Left ventricle myocardium inferior (tissue), 1 donor: ENCODE data around the gene FAM174C. TPM values are rescaled to one million over a fixed set of nuclear protein-coding genes. Genes with fewer than 3 reads are reported as not detected.
"Not testable (repeated sequence)": the region's sequence is repeated elsewhere in the genome, so short reads cannot be mapped to it uniquely, and the experiment has no call there.

ENCODE experiments used
- DNase-seq: peaks from one replicate; pipeline ENCODE4 v3.0.0-alpha.2; 2020
- H3K27ac ChIP-seq: fragments of 200-600 bp; replicated peaks from 2 replicates; pipeline ENCODE4 v1.8.0; 2021
- H3K27me3 ChIP-seq: fragments of 200-600 bp; 2 replicates; pipeline ENCODE4 v1.8.0; 2021; ENCODE audit warnings: low read depth
- H3K36me3 ChIP-seq: fragments of 200-600 bp; 2 replicates; pipeline ENCODE4 v1.8.0; 2021
- H3K4me1 ChIP-seq: fragments of 200-600 bp; 2 replicates; pipeline ENCODE4 v1.8.0; 2021
- H3K4me3 ChIP-seq: fragments of 200-600 bp; 2 replicates; pipeline ENCODE4 v1.8.0; 2021; ENCODE audit warnings: mild to moderate bottlenecking, moderate library complexity
- H3K9me3 ChIP-seq: fragments of 200-600 bp; replicated peaks from 2 replicates; pipeline ENCODE4 v1.8.0; 2021
- intact Hi-C: fragments of 100-400 bp; cut with micrococcal nuclease; formaldehyde crosslinking; loops from one replicate; pipeline ENCODE4 v1.11.0; 2022
- total RNA-seq: library from RNA; stranded (reverse); fragmentation: NEBNext Ultra II Directional; extraction: Animal tissue kit (Norgen Biotek cat#: 25700); gene quantifications from one replicate; pipeline ENCODE4 v1.2.1, GENCODE V29; 2021
- TF ChIP-seq, protein P1 (sequence below): fragments of 200-600 bp; IDR thresholded peaks from 2 replicates; pipeline ENCODE4 v1.8.0; 2021; ENCODE audit warnings: antibody characterized with exemption, mild to moderate bottlenecking, borderline replicate concordance
- donor health status: DM: no; HTN: yes; CAD: no; lungs with severe emphysema.

FAM174C gene
- total RNA-seq, 1 donor from 2014 or later: 12.4 TPM

DNA sequence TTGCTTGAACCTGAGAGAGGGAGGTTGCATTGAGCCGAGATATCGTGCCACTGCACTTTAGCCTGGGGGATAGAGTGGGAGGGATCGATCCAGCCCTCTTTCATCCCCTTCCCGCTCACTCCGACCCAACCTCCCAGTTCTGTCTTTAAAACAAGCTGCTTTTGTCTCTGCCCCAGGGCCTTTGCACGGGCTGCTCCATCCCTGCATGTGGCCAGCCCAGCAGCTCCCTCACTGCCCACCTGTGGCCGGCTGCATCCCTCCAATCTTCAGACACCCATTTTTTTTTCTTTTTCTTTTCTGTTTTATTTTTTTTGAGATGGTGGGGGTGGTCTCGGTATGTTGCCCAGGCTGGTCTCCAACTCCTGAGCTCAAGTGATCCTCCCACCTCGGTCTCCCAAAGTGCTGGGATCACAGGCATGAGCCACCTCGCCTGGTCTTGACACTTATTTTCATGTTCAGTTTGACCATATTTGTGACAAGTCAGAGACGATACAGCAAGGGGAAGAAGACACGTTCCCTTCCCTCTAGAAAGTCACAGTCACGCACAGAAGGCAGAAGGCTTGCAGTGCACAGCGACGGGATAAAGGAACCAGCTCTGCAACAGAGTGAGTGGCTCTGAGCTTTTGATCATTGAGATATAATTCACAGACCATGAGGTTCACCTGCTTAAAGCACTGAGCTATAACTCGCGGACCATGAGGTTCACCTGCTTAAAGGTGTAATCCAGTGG, 42.1 kb downstream of the FAM174C start:
- intact Hi-C loops: no loop called here
- H3K27me3 ChIP-seq: peaks cover 98% of the 10 kb centered on the region
- no peaks in the 10 kb centered on the region for H3K9me3 ChIP-seq
- no peak for DNase-seq
- H3K27ac ChIP-seq: no peak overlapping the region
- peaks cover 10% of the 10 kb centered on the region for H3K4me1 ChIP-seq
- H3K4me3 ChIP-seq: no peak overlapping the region
- TF ChIP-seq, protein P1, sequence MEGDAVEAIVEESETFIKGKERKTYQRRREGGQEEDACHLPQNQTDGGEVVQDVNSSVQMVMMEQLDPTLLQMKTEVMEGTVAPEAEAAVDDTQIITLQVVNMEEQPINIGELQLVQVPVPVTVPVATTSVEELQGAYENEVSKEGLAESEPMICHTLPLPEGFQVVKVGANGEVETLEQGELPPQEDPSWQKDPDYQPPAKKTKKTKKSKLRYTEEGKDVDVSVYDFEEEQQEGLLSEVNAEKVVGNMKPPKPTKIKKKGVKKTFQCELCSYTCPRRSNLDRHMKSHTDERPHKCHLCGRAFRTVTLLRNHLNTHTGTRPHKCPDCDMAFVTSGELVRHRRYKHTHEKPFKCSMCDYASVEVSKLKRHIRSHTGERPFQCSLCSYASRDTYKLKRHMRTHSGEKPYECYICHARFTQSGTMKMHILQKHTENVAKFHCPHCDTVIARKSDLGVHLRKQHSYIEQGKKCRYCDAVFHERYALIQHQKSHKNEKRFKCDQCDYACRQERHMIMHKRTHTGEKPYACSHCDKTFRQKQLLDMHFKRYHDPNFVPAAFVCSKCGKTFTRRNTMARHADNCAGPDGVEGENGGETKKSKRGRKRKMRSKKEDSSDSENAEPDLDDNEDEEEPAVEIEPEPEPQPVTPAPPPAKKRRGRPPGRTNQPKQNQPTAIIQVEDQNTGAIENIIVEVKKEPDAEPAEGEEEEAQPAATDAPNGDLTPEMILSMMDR: no peak
- H3K36me3 ChIP-seq: no peaks in the 10 kb centered on the region

DNA sequence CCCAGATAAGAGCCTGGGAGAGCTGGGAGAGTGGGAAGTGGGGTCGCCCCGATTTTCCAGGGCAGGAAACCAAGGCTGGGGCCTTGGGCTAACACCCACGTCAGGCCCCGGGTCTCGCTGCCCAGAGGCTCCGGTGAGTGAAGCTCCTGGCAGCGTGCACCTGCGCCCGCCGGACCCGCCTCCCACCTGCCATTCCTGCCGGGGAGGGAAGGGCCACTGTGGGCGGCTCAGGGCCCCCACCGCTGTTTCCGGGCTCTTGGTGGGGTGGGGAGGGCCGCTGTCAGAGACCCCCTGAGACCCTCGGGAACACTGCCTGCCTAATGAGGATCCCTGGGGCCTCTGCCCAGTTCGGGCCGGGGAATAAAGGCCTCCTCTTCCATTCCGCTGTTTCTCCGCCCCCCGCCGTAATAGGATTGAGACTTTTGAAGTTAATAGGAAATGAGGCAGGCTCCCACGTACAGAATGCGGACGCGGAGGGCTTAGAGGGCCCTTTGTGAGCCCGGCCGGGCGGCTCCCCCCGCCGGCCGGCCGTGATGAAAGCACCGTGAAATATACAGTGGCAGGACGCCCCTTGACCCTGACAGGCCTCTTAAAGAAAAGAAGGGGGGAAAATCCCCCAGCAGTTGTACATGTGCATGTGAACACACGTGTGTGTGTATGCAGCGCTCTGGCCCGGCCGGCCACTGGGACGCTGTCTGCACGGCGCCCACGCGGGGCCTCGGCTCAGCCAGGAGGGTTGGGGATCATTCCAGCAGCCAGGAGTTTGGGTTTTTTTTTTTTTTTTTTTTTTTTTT, 43.5 kb downstream of the FAM174C start:
- peaks cover 98% of the 10 kb centered on the region for H3K27me3 ChIP-seq
- H3K27ac ChIP-seq: no peak overlapping the region
- no peak overlapping the region for H3K4me3 ChIP-seq
- intact Hi-C loops: no loop called here
- DNase-seq: no peak
- TF ChIP-seq, protein P1: no peak
- no peaks in the 10 kb centered on the region for H3K36me3 ChIP-seq
- no peaks in the 10 kb centered on the region for H3K9me3 ChIP-seq
- peaks cover 10% of the 10 kb centered on the region for H3K4me1 ChIP-seq

DNA sequence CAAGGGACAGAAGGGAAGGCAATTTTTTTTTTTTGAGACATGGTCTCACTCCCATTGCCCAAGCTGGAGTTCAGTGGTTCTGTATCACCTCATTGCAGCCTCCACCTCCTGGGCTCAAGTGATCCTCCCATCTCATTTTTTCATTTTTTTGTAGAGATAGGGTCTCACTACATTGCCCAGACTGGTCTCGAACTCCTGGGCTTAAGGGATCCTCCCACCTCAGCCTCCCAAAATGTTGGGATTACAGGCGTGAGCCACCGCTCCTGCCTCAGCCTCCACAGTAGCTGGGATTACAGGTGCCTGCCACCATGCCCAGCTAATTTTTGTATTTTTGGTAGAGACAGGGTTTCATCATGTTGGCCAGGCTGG, 44.9 kb downstream of the FAM174C start:
- H3K4me3 ChIP-seq, H3K27ac ChIP-seq, DNase-seq, H3K9me3 ChIP-seq, intact Hi-C loops, H3K36me3 ChIP-seq: not testable (repeated sequence)
- peaks cover 19% of the 10 kb centered on the region for H3K4me1 ChIP-seq
- peaks cover 98% of the 10 kb centered on the region for H3K27me3 ChIP-seq

DNA sequence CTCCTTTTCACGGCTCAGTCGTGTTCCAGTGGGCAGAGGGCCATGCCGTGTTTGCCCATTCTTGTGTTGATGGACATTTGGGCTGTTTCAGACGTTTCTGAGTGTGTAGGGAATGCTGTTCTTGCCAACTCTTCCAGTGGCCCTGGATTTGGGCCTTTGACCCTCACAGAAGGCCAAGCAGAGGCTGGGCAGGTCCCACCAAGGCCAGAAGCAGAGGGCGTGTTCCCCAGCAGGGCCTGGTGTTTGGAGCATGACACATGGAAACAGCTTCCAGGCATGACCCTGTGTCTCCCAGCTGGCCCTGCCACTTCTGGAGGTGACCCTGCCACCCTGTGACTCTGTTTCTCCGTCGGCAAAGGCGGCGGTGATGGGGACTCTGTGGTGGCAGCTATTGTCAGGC, 46.2 kb downstream of the FAM174C start:
- Histone ChIP-seq H3K36me3 (no peaks in the 10 kb centered on the region), H3K9me3 (no peaks in the 10 kb centered on the region), H3K27ac (no peak overlapping the region), H3K4me3 (no peak overlapping the region), H3K4me1 (peaks cover 12% of the 10 kb centered on the region), H3K27me3 (peaks cover 94% of the 10 kb centered on the region)
- intact Hi-C loops: no loop called here
- TF ChIP-seq, protein P1: no peak
- no peak for DNase-seq

DNA sequence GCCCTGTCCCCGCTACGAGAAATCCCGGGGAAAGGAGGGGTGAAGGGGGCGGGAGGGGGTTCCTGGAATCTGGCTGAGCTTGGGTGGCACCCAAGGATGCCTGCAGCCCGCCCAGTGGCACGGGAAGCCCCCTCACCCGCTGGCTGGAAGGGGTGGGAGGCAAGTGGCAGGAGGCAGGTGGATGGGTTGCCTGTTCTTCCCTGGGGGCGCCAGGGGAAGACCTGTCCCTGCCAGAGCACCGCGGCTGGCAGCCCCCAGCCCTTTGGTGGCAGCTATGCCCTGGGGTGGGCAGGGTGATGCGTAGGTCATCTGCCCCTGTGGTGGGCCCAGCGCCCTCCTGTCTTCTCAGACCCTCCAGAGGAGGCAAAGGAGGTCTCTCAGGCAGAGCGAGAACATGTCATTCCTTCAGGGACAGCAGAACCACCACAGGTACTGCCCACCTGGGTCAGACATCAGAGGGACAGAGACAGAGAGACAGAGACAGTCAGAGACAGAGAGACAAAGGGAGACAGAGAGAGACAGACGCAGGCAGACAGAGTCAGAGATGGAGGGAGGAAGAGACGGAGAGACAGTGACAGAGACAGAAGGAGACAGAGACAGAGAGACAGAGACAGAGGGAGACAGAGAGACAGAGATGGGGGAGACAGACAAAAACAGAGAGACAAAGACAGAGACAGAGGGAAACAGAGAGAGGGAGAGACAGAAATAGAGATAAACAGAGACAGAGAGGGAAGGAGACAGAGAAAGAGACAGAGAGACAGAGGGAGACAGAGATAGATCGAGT, 47.1 kb downstream of the FAM174C start:
- DNase-seq: no peak
- Histone ChIP-seq H3K36me3 (no peaks in the 10 kb centered on the region), H3K9me3 (no peaks in the 10 kb centered on the region), H3K4me1 (peaks cover 12% of the 10 kb centered on the region), H3K4me3 (no peak overlapping the region), H3K27ac (no peak overlapping the region), H3K27me3 (peaks cover 88% of the 10 kb centered on the region)
- intact Hi-C loops: no loop called here
- TF ChIP-seq, protein P1: no peak
